Peyer's patch (tissue), 4 donors: ENCODE measurements around the gene PSMD9. TPM values are rescaled to one million over a fixed set of nuclear protein-coding genes. Genes with fewer than 3 reads are reported as not detected.
"Not testable (repeated sequence)": the region's sequence is repeated elsewhere in the genome, so short reads cannot be mapped to it uniquely, and the experiment has no call there.

ENCODE experiments used
- DNase-seq, 3 donors: peaks; one replicate each; pipeline ENCODE4 v3.0.0-alpha.2; 2017 to 2019
- H3K27ac ChIP-seq, 4 donors: fragments of 200-600 bp; sonication (generic); one replicate each; pipeline ENCODE4 v1.5.1; 2016 to 2019
- H3K27me3 ChIP-seq, 2 donors: fragments of 200-600 bp; sonication (generic); one replicate each; pipeline ENCODE4 v1.5.1; 2019
- H3K36me3 ChIP-seq, 3 donors: fragments of 200-600 bp; sonication (generic); one replicate each; pipeline ENCODE4 v1.5.1; 2016 to 2019
- H3K4me1 ChIP-seq, 4 donors: fragments of 200-600 bp; sonication (generic); one replicate each; pipeline ENCODE4 v1.5.1; 2016 to 2019
- H3K4me3 ChIP-seq, 4 donors: fragments of 200-600 bp; sonication (generic); 1 replicate in 3 of 4; 2 replicates in 1 of 4; pipeline ENCODE4 v1.5.1; 2016 to 2019; ENCODE audit warnings: mild to moderate bottlenecking in 1 of 4
- H3K9me3 ChIP-seq, 4 donors: fragments of 200-600 bp; sonication (generic); one replicate each; pipeline ENCODE4 v1.5.1; 2016 to 2019; ENCODE audit warnings: mild to moderate bottlenecking in 1 of 4
- POLR2A ChIP-seq, 2 donors: fragments of 450-650 bp; IDR thresholded peaks; one replicate each; pipeline ENCODE4 v1.5.1; 2017; ENCODE audit warnings: antibody characterized with exemption in 2 of 2, mild to moderate bottlenecking in 2 of 2, moderate library complexity in 2 of 2
- total RNA-seq, 4 donors: library from RNA; depleted of rRNA; stranded (reverse); fragments of >200 nt; gene quantifications; one replicate each; pipeline ENCODE4 v1.1.0, GENCODE V29; 2016
- TF ChIP-seq, protein P1 (sequence below), 6 experiments: fragments of 450-650 bp in 4 of 6; fragments of 200-600 bp in 2 of 6; sonication (generic) in 1 of 6; IDR thresholded peaks; one replicate each; pipeline ENCODE4 v1.5.1; 2017 to 2019; ENCODE audit warnings: antibody characterized with exemption in 6 of 6, mild to moderate bottlenecking in 3 of 6, moderate library complexity in 1 of 6

PSMD9 gene
- total RNA-seq, 4 donors from 2014 or later: 33.1 to 47.7 (median 37.8) TPM

DNA sequence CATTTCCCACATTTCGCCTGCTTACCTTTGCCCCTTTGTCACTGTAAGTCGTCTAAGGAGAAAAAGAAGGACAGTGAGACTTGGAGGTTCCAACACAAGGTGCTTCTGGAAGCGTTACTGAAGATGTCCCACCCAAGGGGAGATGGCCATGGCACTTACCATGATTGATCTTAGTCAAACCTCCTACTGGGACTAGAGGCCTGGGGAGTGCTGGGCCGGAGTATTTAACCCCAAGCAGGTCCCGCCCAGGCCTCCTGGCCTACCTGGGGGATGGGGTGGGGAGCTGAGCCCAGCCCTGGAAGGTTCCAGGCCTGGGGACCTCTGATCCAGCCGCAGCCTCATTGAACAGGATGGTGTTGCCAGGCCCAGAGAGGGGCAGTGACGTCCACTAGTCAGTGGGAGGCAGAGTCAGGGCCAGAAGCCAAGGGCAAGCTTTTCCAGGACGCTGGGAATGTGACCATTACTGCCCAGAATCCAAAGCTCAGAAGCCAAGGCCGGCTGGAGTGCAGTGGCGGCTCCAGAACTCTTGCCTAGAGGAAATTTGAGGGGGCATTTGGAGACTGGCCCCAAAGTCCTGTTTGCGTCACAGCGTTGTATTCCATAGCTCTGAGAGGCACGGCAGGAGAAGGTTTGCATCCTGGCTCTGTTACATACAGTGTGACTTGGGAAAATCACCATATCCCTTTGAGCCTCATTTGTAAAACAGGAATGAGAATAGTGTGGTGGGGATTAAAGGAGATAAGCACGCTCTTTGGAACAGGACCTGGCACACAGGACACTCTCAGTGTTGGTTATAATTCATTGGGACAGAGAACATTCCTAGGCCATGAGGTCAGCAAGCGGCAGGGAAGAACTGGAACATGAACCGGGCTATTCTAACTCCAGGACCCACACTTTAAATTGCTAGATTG is 29.7 kb upstream of the PSMD9 start, which contains the start of gene HPD:
TSS of gene HPD (minus strand) at position 198 of the 911 bp plus-strand sequence. CDS start at position 162, 36 bp downstream.
- TF ChIP-seq, protein P1, sequence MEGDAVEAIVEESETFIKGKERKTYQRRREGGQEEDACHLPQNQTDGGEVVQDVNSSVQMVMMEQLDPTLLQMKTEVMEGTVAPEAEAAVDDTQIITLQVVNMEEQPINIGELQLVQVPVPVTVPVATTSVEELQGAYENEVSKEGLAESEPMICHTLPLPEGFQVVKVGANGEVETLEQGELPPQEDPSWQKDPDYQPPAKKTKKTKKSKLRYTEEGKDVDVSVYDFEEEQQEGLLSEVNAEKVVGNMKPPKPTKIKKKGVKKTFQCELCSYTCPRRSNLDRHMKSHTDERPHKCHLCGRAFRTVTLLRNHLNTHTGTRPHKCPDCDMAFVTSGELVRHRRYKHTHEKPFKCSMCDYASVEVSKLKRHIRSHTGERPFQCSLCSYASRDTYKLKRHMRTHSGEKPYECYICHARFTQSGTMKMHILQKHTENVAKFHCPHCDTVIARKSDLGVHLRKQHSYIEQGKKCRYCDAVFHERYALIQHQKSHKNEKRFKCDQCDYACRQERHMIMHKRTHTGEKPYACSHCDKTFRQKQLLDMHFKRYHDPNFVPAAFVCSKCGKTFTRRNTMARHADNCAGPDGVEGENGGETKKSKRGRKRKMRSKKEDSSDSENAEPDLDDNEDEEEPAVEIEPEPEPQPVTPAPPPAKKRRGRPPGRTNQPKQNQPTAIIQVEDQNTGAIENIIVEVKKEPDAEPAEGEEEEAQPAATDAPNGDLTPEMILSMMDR (IDR thresholded peaks at IDR 0.05): no peak
- TF ChIP-seq POLR2A (IDR thresholded peaks at IDR 0.05): no peak
- H3K9me3 ChIP-seq: no peaks in the 10 kb centered on the region
- H3K4me3 ChIP-seq: peak within 1 kb of the TSS in 1 of 4 donors; percentile 16
- no peaks in the 10 kb centered on the region for H3K27me3 ChIP-seq
- peaks cover 0 to 9% (median 0%) of the 10 kb centered on the region in 4 donors for H3K4me1 ChIP-seq
- peak in 1 of 3 donors; percentile 53 for DNase-seq
- H3K36me3 ChIP-seq: no peaks in the 10 kb centered on the region
- H3K27ac ChIP-seq: peak within 1 kb of the TSS; percentile 46 to 74 (median 64)

DNA sequence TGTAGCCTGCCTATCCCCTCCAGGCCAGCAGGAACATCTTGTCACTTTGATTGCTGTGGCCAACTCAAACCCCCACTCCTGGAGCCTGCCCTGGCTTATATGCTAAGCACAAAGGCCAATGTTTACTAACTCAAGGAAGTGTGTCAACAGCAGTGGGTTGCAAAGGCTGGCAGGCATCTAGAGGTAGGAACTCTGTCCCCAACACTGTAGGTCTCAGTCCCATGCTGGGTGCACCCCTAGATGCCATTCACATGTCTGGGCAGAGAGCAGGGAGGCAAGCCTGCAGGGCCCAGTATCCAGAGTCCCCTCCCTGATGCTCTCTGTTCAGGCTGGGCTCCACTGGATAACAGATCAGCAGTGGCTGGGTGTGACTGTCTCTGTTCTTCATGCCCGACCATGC is 28.3 kb upstream of the PSMD9 start:
- no peak overlapping the region for H3K27ac ChIP-seq

DNA sequence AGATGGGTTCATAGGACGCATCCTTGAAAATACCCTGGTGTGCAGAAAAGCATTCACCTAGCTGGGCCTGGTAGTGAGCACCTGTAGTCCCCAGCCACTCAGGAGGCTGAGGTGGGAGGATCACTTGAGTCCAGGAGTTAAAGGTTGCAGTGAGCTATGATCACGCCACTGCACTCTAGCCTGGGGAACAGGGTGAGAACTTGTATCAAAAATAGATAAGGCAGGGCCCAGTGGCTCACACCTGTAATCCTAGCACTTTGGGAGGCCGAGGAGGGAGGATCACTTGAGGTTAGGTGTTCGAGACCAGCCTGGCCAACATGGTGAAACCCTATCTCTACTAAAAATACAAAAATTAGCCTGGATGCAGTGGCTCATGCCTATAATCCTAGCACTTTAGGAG is 27.9 kb upstream of the PSMD9 start:
- DNase-seq, H3K4me3 ChIP-seq, H3K4me1 ChIP-seq, H3K27me3 ChIP-seq, H3K9me3 ChIP-seq, H3K36me3 ChIP-seq, H3K27ac ChIP-seq: not testable (repeated sequence)

More for the DNA sequence above, 28.3 kb upstream of the PSMD9 start:
- Histone ChIP-seq H3K4me1 (peaks cover 0 to 9% (median 0%) of the 10 kb centered on the region in 4 donors), H3K9me3 (no peaks in the 10 kb centered on the region), H3K36me3 (no peaks in the 10 kb centered on the region), H3K27me3 (no peaks in the 10 kb centered on the region), H3K4me3 (no peak overlapping the region)
- no peak for TF ChIP-seq POLR2A (IDR thresholded peaks at IDR 0.05)
- DNase-seq: no peak

DNA sequence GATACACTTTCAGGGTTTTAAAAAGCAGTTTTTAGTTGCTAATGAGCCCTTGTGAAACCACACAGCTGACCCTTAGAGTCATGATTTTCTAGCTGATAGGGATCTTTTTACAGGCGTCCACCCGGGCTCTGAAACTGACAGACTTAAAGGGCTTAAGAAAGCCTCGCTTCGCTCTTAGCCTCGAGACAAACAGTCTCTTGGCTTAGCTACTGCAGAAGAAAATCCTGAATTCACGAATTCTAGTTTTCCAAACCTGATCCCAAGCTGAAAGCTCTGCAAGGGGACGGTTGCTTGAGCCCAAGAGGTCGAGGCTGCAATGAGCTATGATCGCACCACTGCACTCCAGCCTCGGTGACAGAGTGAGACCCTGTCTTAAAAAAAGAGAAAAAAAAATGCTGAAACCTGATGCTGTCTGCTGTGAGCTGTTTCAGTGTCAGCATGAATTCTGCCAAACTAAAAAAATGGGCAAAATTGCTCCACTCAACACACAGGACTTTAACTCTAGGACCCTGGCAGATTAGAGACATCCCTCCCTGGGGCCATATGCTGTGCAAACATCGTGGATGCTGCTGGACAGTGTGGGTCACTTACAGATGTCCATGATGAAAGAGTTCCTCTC is 26.8 kb upstream of the PSMD9 start:
- no peak overlapping the region for H3K27ac ChIP-seq
- no peaks in the 10 kb centered on the region for H3K27me3 ChIP-seq
- DNase-seq: no peak
- H3K9me3 ChIP-seq: no peaks in the 10 kb centered on the region
- TF ChIP-seq, protein P1 (IDR thresholded peaks at IDR 0.05): no peak
- no peak for TF ChIP-seq POLR2A (IDR thresholded peaks at IDR 0.05)
- H3K4me3 ChIP-seq: no peak overlapping the region
- peaks cover 0 to 9% (median 0%) of the 10 kb centered on the region in 4 donors for H3K4me1 ChIP-seq
- no peaks in the 10 kb centered on the region for H3K36me3 ChIP-seq

DNA sequence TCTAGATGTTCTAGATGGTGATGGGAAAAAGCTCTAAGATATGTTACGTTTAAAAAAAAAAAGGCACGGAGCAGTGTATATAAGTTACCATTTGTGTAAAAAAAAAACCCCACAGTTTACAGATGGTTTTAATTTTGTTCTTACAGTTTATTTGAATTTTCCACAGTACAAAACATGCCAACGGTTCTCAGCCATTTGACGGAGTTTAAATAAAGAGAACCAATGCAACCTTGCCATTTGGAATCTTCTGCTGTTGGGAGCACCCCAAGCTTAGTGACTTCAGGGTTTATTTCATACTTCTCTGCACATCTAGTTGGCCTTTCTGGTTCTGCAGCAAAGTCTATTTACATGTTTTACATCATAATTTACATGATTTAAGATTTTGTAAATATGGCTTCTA is 22.3 kb upstream of the PSMD9 start:
- no peak for DNase-seq
- Histone ChIP-seq H3K27ac (no peak overlapping the region), H3K4me1 (no peaks in the 10 kb centered on the region), H3K36me3 (no peaks in the 10 kb centered on the region), H3K4me3 (no peak overlapping the region), H3K9me3 (no peaks in the 10 kb centered on the region), H3K27me3 (no peaks in the 10 kb centered on the region)
- TF ChIP-seq POLR2A (IDR thresholded peaks at IDR 0.05): no peak
- TF ChIP-seq, protein P1 (IDR thresholded peaks at IDR 0.05): no peak

DNA sequence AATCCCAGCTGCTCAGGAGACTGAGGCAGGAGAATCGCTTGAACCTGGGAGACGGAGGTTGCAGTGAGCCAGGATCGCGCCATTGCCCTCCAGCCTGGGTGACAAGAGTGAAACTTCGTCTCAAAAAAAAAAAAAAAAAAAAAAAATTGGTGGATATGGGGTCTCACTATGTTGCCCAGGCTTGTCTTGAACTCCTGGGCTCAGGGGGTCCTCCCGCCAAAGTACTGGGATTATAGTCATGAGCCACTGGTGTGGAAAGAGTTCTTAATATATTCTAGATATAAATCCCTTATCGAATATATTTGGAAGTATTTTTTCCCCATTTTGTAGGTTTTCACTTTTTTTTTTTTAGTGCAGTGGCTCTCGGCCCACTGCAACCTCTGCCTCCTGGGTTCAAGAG is 19.4 kb upstream of the PSMD9 start:
- H3K36me3 ChIP-seq, H3K27ac ChIP-seq, DNase-seq, H3K4me1 ChIP-seq, H3K9me3 ChIP-seq, H3K4me3 ChIP-seq, H3K27me3 ChIP-seq: not testable (repeated sequence)

DNA sequence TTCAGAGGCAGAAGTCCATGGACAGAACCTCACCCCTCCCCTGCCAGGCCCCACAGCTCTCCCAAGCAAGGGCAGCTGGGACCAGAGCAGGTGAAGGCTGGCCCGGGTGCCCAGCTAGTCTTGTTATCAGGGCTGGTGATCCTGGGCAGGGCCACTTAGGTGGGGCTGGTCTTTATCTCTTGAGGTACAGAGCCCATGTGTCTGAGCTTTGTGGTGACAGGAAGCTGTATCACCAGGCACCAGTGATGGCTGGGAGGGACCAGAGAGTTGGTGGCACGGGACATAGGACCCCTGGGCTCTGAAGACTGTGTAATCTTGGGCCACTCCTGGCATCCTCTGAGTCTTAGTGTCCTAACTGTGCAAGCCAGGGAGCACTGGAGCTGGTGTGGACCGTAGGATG is 17.1 kb upstream of the PSMD9 start:
- Histone ChIP-seq H3K4me1 (no peaks in the 10 kb centered on the region), H3K36me3 (no peaks in the 10 kb centered on the region), H3K27ac (no peak overlapping the region), H3K9me3 (no peaks in the 10 kb centered on the region), H3K27me3 (no peaks in the 10 kb centered on the region), H3K4me3 (no peak overlapping the region)
- DNase-seq: no peak
- TF ChIP-seq, protein P1 (IDR thresholded peaks at IDR 0.05): no peak
- TF ChIP-seq POLR2A (IDR thresholded peaks at IDR 0.05): no peak
